ENCODE data around the gene CDT1. TPM values are rescaled to one million over a fixed set of nuclear protein-coding genes. Genes with fewer than 3 reads are reported as not detected.

The CDT1 gene
- total and polyA plus RNA-seq, 10 of the 15 experiments (the other 5 are each of a cell fraction or from before 2014, with no cell fraction given), result 0.50 to 87.6 (median 8.8) TPM

- Histone ChIP-seq H3K27ac (ENCODE audit: control insufficient read depth, insufficient read depth) (no peak overlapping the region), H3K4me1 (ENCODE audit: control insufficient read depth, insufficient read depth, low read length) (peaks cover 19% of the 10 kb centered on the region), H3K36me3 (ENCODE audit: control insufficient read depth in 2 of 2, insufficient read depth in 2 of 2, low read length in 1 of 2) (no peaks in the 10 kb centered on the region), H3K9ac (ENCODE audit: control insufficient read depth, insufficient read depth, low read length) (no peak overlapping the region), H3K9me3 (replicated peaks; ENCODE audit: control insufficient read depth, insufficient read depth, low read length) (no peaks in the 10 kb centered on the region), H3K4me3 (no peak overlapping the region), H4K20me1 (ENCODE audit: control insufficient read depth, insufficient read depth) (no peaks in the 10 kb centered on the region), H3K4me2 (ENCODE audit: control insufficient read depth, insufficient read depth) (no peak overlapping the region), H3K27me3 (replicated peaks in 1 of 2; ENCODE audit: control insufficient read depth in 2 of 2, insufficient read depth in 2 of 2, low read length in 1 of 2) (no peaks in the 10 kb centered on the region), H3K79me2 (ENCODE audit: control insufficient read depth, insufficient read depth, low read length) (no peaks in the 10 kb centered on the region; the same call in 1 of the 2 replicates), H2AFZ (ENCODE audit: control insufficient read depth, low read depth, low read length) (no peak overlapping the region)
- intact Hi-C loops (cut with micrococcal nuclease; ENCODE audit: unreplicated experiment) (no loop called here), in situ Hi-C loops (cut with MboI) (no loop called here)
- WGBS (ENCODE audit: insufficient coverage, insufficient replicate concordance, low lambda C conversion rate, missing lambda C conversion rate), result 99% methylated on average over 4 of the region's 4 CpGs
- RAD21 ChIA-PET (ENCODE audit: unreplicated experiment), result no interaction called here
- no TSS peak for BruUV-seq (replicated peaks)
- TF ChIP-seq NFIC (IDR thresholded peaks at IDR 0.05; ENCODE audit: low read depth, low read length) (no peak), CREB1 (IDR thresholded peaks at IDR 0.05; ENCODE audit: low read depth) (no peak), RB1 (IDR thresholded peaks at IDR 0.05; ENCODE audit: borderline replicate concordance) (no peak), ATF3 (IDR thresholded peaks at IDR 0.05; ENCODE audit: borderline replicate concordance, extremely low read depth, low read depth, low read length) (no peak), MTA2 (IDR thresholded peaks at IDR 0.05; ENCODE audit: low read depth) (no peak), TAF1 (IDR thresholded peaks at IDR 0.05; ENCODE audit: borderline replicate concordance, low read depth, low read length) (no peak), TCF3 (IDR thresholded peaks at IDR 0.05; ENCODE audit: borderline replicate concordance, insufficient read depth, low read depth, low read length) (no peak)
- DNase-seq (ENCODE audit: low read depth, low spot score), result no peak
- POLR2A ChIA-PET, result interaction anchor here (0.6 kb wide), 1 partner anchor 836 kb away, joined by 3 read pairs; no protein-coding TSS in a partner anchor
- ATAC-seq, result no peak
- CTCF ChIA-PET, result no interaction called here
- SMC1A ChIA-PET (ENCODE audit: uncharacterized antibody, unreplicated experiment), result no interaction called here
- no peak for FAIRE-seq
Measured at GRCh38 chr16:88798073-88798472, 5.5 kb upstream of the CDT1 start.
